HUDEP-2 (cell line): Measurements from ENCODE around the gene ERC1.
"Not testable (repeated sequence)": the region's sequence is repeated elsewhere in the genome, so short reads cannot be mapped to it uniquely, and the experiment has no call there.

Experiments used
- DNase-seq, 76 experiments: peaks; one replicate each; lab custom pipeline; 2025; ENCODE audit not compliant: unreplicated experiment in 76 of 76; lab: John Stamatoyannopoulos, UW

Gene ERC1

GRCh38 chr12:1341270-1341669 lies 350.2 kb downstream of the ERC1 start:
- not testable (repeated sequence) for DNase-seq

GRCh38 chr12:1343422-1343821 lies 352.4 kb downstream of the ERC1 start:
- DNase-seq = no peak

- no peak for DNase-seq
Measured at GRCh38 chr12:1344245-1344644, 353.2 kb downstream of the ERC1 start.

- no peak for DNase-seq
Measured at GRCh38 chr12:1346126-1346525, 355.1 kb downstream of the ERC1 start.

- no peak for DNase-seq
Measured at GRCh38 chr12:1347294-1347693, 356.3 kb downstream of the ERC1 start.

GRCh38 chr12:1348606-1349005 lies 357.6 kb downstream of the ERC1 start:
- no peak for DNase-seq

- no peak for DNase-seq
Measured at GRCh38 chr12:1350055-1350933, 359.3 kb downstream of the ERC1 start.

GRCh38 chr12:1350934-1351240 lies 359.9 kb downstream of the ERC1 start:
- DNase-seq = no peak

- no peak for DNase-seq
Measured at GRCh38 chr12:1351926-1352325, 360.9 kb downstream of the ERC1 start.

- DNase-seq = no peak
Measured at GRCh38 chr12:1353451-1353850, 362.4 kb downstream of the ERC1 start.

- DNase-seq = no peak
Measured at GRCh38 chr12:1355396-1355795, 364.4 kb downstream of the ERC1 start.

GRCh38 chr12:1355871-1356270 lies 364.8 kb downstream of the ERC1 start:
- not testable (repeated sequence) for DNase-seq

GRCh38 chr12:1356285-1356684 lies 365.3 kb downstream of the ERC1 start:
- no peak for DNase-seq

GRCh38 chr12:1357171-1357570 lies 366.1 kb downstream of the ERC1 start:
- no peak for DNase-seq

- no peak for DNase-seq
Measured at GRCh38 chr12:1357711-1358110, 366.7 kb downstream of the ERC1 start.

GRCh38 chr12:1360441-1361210 lies 369.6 kb downstream of the ERC1 start:
- no peak for DNase-seq

GRCh38 chr12:1362143-1362662 lies 371.2 kb downstream of the ERC1 start:
- DNase-seq = no peak

GRCh38 chr12:1365703-1366102 lies 374.7 kb downstream of the ERC1 start:
- no peak for DNase-seq

GRCh38 chr12:1367331-1368291 lies 376.6 kb downstream of the ERC1 start:
- DNase-seq = no peak

GRCh38 chr12:1369460-1369859 lies 378.4 kb downstream of the ERC1 start:
- no peak for DNase-seq
